A549 (cell line): ENCODE results near the gene KCNAB1. TPM values are rescaled to one million over a fixed set of nuclear protein-coding genes. Genes with fewer than 3 reads are reported as not detected.

Experiments
- ATAC-seq, 2 experiments: fragments of 200-7000 bp in 1 of 2; fragments of >200 bp in 1 of 2; cut with Nextera tagmentation in 1 of 2; cut with Tn5 transposase in 1 of 2; 3 replicates each; pipeline versions ENCODE4 v1.8.0 to v1.9.1; 2018 to 2020; ENCODE audit warnings: mild to moderate bottlenecking in 1 of 2, moderate library complexity in 1 of 2
- CTCF ChIA-PET: fragments of 300-600 bp; sonication (Branson Sonifier 250); formaldehyde crosslinking; extraction: SDS; loops from one replicate; lab custom pipeline; 2021; ENCODE audit warnings: antibody characterized with exemption, inconsistent platforms; lab: Yijun Ruan, JAX
- POLR2A ChIA-PET: fragments of 350-600 bp; formaldehyde crosslinking; extraction: SDS; loops from one replicate; lab custom pipeline; 2021; ENCODE audit warnings: antibody characterized with exemption, inconsistent platforms; lab: Yijun Ruan, JAX
- DNase-seq, 2 experiments: peaks; one replicate each; pipeline versions ENCODE4 v3.0.0 to v3.0.0-alpha.2; 2011 to 2016; ENCODE audit warnings: low read depth in 1 of 2, low spot score in 1 of 2
- FAIRE-seq: peaks from 2 replicates; lab custom pipeline; 2011; peaks lifted over from hg19 to GRCh38; lab: Jason Lieb, UNC
- H3K27ac ChIP-seq, 2 experiments: fragments of >200 bp; sonication (Bioruptor Twin); formaldehyde crosslinking; 3 replicates each; pipeline ENCODE4 v1.5.1; 2016 to 2017
- H3K4me1 ChIP-seq: fragments of >200 bp; sonication (Bioruptor Twin); formaldehyde crosslinking; 3 replicates; pipeline ENCODE4 v1.6.1; 2016
- H3K4me2 ChIP-seq: fragments of >200 bp; sonication (Bioruptor Twin); formaldehyde crosslinking; 3 replicates; pipeline ENCODE4 v1.6.1; 2016
- H3K4me3 ChIP-seq: fragments of >200 bp; sonication (Bioruptor Twin); formaldehyde crosslinking; 3 replicates; pipeline ENCODE4 v1.5.1; 2016
- H3K9me3 ChIP-seq: fragments of >200 bp; sonication (Bioruptor Twin); formaldehyde crosslinking; 3 replicates; pipeline ENCODE4 v1.6.1; 2016
- BCL3 ChIP-seq: fragments of >200 bp; sonication (Bioruptor Twin); formaldehyde crosslinking; IDR thresholded peaks from 3 replicates; pipeline ENCODE4 v1.6.1; 2016
- BHLHE40 ChIP-seq: IDR thresholded peaks from 2 replicates; pipeline ENCODE4 v1.6.1; 2012; ENCODE audit warnings: low read depth, low read length, inconsistent platforms
- CBX2 ChIP-seq: fragments of 200-600 bp; sonication (generic); IDR thresholded peaks from 2 replicates; pipeline ENCODE4 v1.6.1; 2016; ENCODE audit warnings: low read depth, mild to moderate bottlenecking, borderline replicate concordance
- CBX8 ChIP-seq: fragments of 200-600 bp; sonication (generic); IDR thresholded peaks from 2 replicates; pipeline ENCODE4 v1.6.1; 2016
- CHD2 ChIP-seq: fragments of 150-350 bp; IDR thresholded peaks from 2 replicates; pipeline ENCODE4 v1.6.1; 2014; ENCODE audit warnings: low read length; ENCODE audit not compliant: partially characterized antibody
- CHD4 ChIP-seq: fragments of 200-600 bp; sonication (generic); IDR thresholded peaks from 2 replicates; pipeline ENCODE4 v1.6.1; 2016; ENCODE audit warnings: antibody characterized with exemption, mild to moderate bottlenecking, borderline replicate concordance
- ELK1 ChIP-seq: fragments of 150-350 bp; IDR thresholded peaks from 2 replicates; pipeline ENCODE4 v1.6.1; 2014; ENCODE audit warnings: low read depth, mild to moderate bottlenecking, low read length
- EP300 ChIP-seq, 2 experiments: fragments of >200 bp; sonication (Bioruptor Twin); formaldehyde crosslinking; IDR thresholded peaks; 2 replicates in 1 of 2; 3 replicates in 1 of 2; pipeline ENCODE4 v1.6.1; 2016 to 2017
- ESRRA ChIP-seq: fragments of 150-350 bp; IDR thresholded peaks from 2 replicates; pipeline ENCODE4 v1.6.1; 2014; ENCODE audit warnings: mild to moderate bottlenecking, low read length, borderline replicate concordance
- FOSB ChIP-seq: fragments of 250-450 bp; sonication (Bioruptor Pico); IDR thresholded peaks from 2 replicates; pipeline ENCODE4 v1.5.0; 2020; ENCODE audit warnings: mild to moderate bottlenecking, moderate library complexity
- FOXS1 ChIP-seq: fragments of 250-450 bp; sonication (Bioruptor Pico); IDR thresholded peaks from 2 replicates; pipeline ENCODE4 v1.5.0; 2020; ENCODE audit warnings: mild to moderate bottlenecking, moderate library complexity
- GATA3 ChIP-seq: IDR thresholded peaks from 2 replicates; pipeline ENCODE4 v1.6.1; 2012; ENCODE audit warnings: borderline replicate concordance
- HES2 ChIP-seq: fragments of >200 bp; sonication (Bioruptor Twin); formaldehyde crosslinking; IDR thresholded peaks from 2 replicates; pipeline ENCODE4 v1.6.1; 2016
- HOXB13 ChIP-seq: fragments of 250-450 bp; sonication (Bioruptor Pico); IDR thresholded peaks from 2 replicates; pipeline ENCODE4 v1.5.0; 2020; ENCODE audit warnings: low read depth, mild to moderate bottlenecking, moderate library complexity
- HOXB5 ChIP-seq: fragments of 250-450 bp; sonication (Bioruptor Pico); IDR thresholded peaks from 2 replicates; pipeline ENCODE4 v1.5.0; 2020; ENCODE audit warnings: mild to moderate bottlenecking, moderate library complexity
- JUN ChIP-seq, 2 experiments: fragments of >200 bp; sonication (Bioruptor Twin); formaldehyde crosslinking; IDR thresholded peaks; 2 replicates in 1 of 2; 3 replicates in 1 of 2; pipeline ENCODE4 v1.6.1; 2016 to 2017
- MAX ChIP-seq: IDR thresholded peaks from 2 replicates; pipeline ENCODE4 v1.6.1; 2012
- MAZ ChIP-seq: fragments of 150-350 bp; IDR thresholded peaks from 2 replicates; pipeline ENCODE4 v1.6.1; 2014; ENCODE audit warnings: antibody characterized with exemption, low read depth, low read length, borderline replicate concordance
- NFE2L2 ChIP-seq: fragments of 150-350 bp; conservative IDR thresholded peaks from 2 replicates; pipeline ENCODE4 v1.6.1; 2014; ENCODE audit warnings: low read length
- NPAS2 ChIP-seq: fragments of 250-450 bp; sonication (Bioruptor Pico); IDR thresholded peaks from 2 replicates; pipeline ENCODE4 v1.8.0; 2022; ENCODE audit warnings: mild to moderate bottlenecking, moderate library complexity, borderline replicate concordance
- NR3C1 ChIP-seq: fragments of >200 bp; sonication (Bioruptor Twin); formaldehyde crosslinking; IDR thresholded peaks from 3 replicates; pipeline ENCODE4 v1.6.1; 2017
- POLR2A ChIP-seq: IDR thresholded peaks from 2 replicates; pipeline ENCODE4 v1.6.1; 2012; ENCODE audit warnings: mild to moderate bottlenecking, low read length
- POLR2AphosphoS2 ChIP-seq: conservative IDR thresholded peaks from 2 replicates; pipeline ENCODE4 v1.6.1; 2012; ENCODE audit warnings: low read length, improper control_type of control experiment, inconsistent platforms
- RAD21 ChIP-seq, 2 experiments: fragments of >200 bp in 1 of 2; sonication (Bioruptor Twin) in 1 of 2; formaldehyde crosslinking in 1 of 2; IDR thresholded peaks in 1 of 2; conservative IDR thresholded peaks in 1 of 2; 2 replicates in 1 of 2; 3 replicates in 1 of 2; pipeline ENCODE4 v1.6.1; 2012 to 2018; ENCODE audit warnings: inconsistent platforms in 1 of 2
- RNF2 ChIP-seq: fragments of 200-600 bp; sonication (generic); IDR thresholded peaks from 2 replicates; pipeline ENCODE4 v1.6.1; 2016; ENCODE audit warnings: low read depth, mild to moderate bottlenecking, antibody characterized with exemption, moderate library complexity, borderline replicate concordance
- SMC3 ChIP-seq: fragments of >200 bp; sonication (Bioruptor Twin); formaldehyde crosslinking; IDR thresholded peaks from 3 replicates; pipeline ENCODE4 v1.6.1; 2018; ENCODE audit warnings: inconsistent platforms
- SREBF2 ChIP-seq: fragments of 450-650 bp; IDR thresholded peaks from 2 replicates; pipeline ENCODE4 v1.6.1; 2014; ENCODE audit warnings: mild to moderate bottlenecking, moderate library complexity
- TFCP2L1 ChIP-seq: fragments of 250-450 bp; sonication (Bioruptor Pico); IDR thresholded peaks from 2 replicates; pipeline ENCODE4 v1.5.0; 2021; ENCODE audit warnings: mild to moderate bottlenecking
- TP53 ChIP-seq: fragments of 250-450 bp; sonication (Bioruptor Pico); IDR thresholded peaks from 2 replicates; pipeline ENCODE4 v1.5.0; 2021; ENCODE audit warnings: mild to moderate bottlenecking, moderate library complexity
- USF2 ChIP-seq: fragments of 450-650 bp; IDR thresholded peaks from 2 replicates; pipeline ENCODE4 v1.6.1; 2014; ENCODE audit warnings: antibody characterized with exemption
- ZFP36 ChIP-seq: fragments of 450-650 bp; IDR thresholded peaks from 2 replicates; pipeline ENCODE4 v1.6.1; 2014; ENCODE audit warnings: borderline replicate concordance; ENCODE audit not compliant: partially characterized antibody
- ZSCAN20 ChIP-seq: fragments of 250-450 bp; sonication (Bioruptor Pico); IDR thresholded peaks from 2 replicates; pipeline ENCODE4 v1.8.0; 2022; ENCODE audit warnings: mild to moderate bottlenecking, moderate library complexity
- WGBS: methylation state at CpG from one replicate; pipeline ENCODE4 v1.1.6; 2017; ENCODE audit errors: missing lambda C conversion rate; 5-methylcytosine and 5-hydroxymethylcytosine counted together
- polyA plus RNA-seq, 4 experiments: library from polyadenylated mRNA; depleted of rRNA in 3 of 4; stranded (reverse); fragments of >200 nt; fragmentation: RNase III in 1 of 4; extraction: RNeasy Plus Mini Kit Qiagen cat#74134 plus additional on column Dnase treatment in 1 of 4; gene quantifications; 2 replicates in 3 of 4; 3 replicates in 1 of 4; pipeline ENCODE4 v1.2.3, GENCODE V29; 2011 to 2017

Gene KCNAB1
- polyA plus RNA-seq, 2 of the 4 experiments (the other 2 are of a cell fraction), result not detected

GRCh38 chr3:156233876-156234275 lies 113.5 kb downstream of the KCNAB1 start:
- DNase-seq, result no peak
- H3K9me3 ChIP-seq, result no peaks in the 10 kb centered on the region
- ChIA-PET CTCF (no interaction called here), POLR2A (no interaction called here)
- 31% methylated on average over 2 of the region's 2 CpGs for WGBS
- no peak for ATAC-seq
- no peak overlapping the region for H3K4me2 ChIP-seq
- TF ChIP-seq CHD2 (no peak), NR3C1 (no peak), HOXB13 (CRISPR knock-in tag) (no peak), GATA3 (no peak), BHLHE40 (no peak), ELK1 (no peak), TP53 (CRISPR knock-in tag) (no peak), POLR2AphosphoS2 (no peak), NFE2L2 (no peak), HES2 (no peak), USF2 (no peak), SREBF2 (no peak), CBX8 (no peak), FOSB (no peak)
- FAIRE-seq, result no peak
- H3K4me1 ChIP-seq, result no peaks in the 10 kb centered on the region
- H3K4me3 ChIP-seq, result no peak overlapping the region
- no peak overlapping the region for H3K27ac ChIP-seq

GRCh38 chr3:156236556-156237260 lies 116.3 kb downstream of the KCNAB1 start:
- POLR2A ChIA-PET, result no interaction called here
- H3K4me2 ChIP-seq, result no peak overlapping the region
- no peak for FAIRE-seq
- WGBS, result 20% methylated on average over 3 of the region's 3 CpGs
- H3K27ac ChIP-seq, result no peak overlapping the region
- no peak for ATAC-seq
- no peaks in the 10 kb centered on the region for H3K4me1 ChIP-seq
- TF ChIP-seq ZFP36 (no peak), ESRRA (no peak), NPAS2 (no peak), BHLHE40 (no peak), MAX (no peak), ZSCAN20 (no peak), FOXS1 (no peak), SREBF2 (no peak), TFCP2L1 (CRISPR knock-in tag) (no peak), MAZ (no peak), JUN (IDR thresholded peaks at IDR 0.05) (no peak)
- TF ChIP-seq, all 56 proteins: peak for 0
- no peaks in the 10 kb centered on the region for H3K9me3 ChIP-seq
- CTCF ChIA-PET, result interaction anchor here (0.6 kb wide), 1 partner anchor 806 kb away, joined by 4 read pairs; no protein-coding TSS in a partner anchor
- no peak for DNase-seq
- H3K4me3 ChIP-seq, result no peak overlapping the region

- Histone ChIP-seq H3K4me1 (no peaks in the 10 kb centered on the region), H3K4me2 (no peak overlapping the region), H3K27ac (no peak overlapping the region), H3K4me3 (no peak overlapping the region), H3K9me3 (no peaks in the 10 kb centered on the region)
- ChIA-PET CTCF (interaction anchor here (1.5 kb wide), 1 partner anchor 14 kb away, joined by 3 read pairs; no protein-coding TSS in a partner anchor), POLR2A (no interaction called here)
- no peak for FAIRE-seq
- no peak for DNase-seq
- TF ChIP-seq MAX (no peak), CHD4 (no peak), TFCP2L1 (CRISPR knock-in tag) (no peak), SMC3 (no peak), RNF2 (no peak), NFE2L2 (no peak), HOXB5 (CRISPR knock-in tag) (no peak), MAZ (no peak), CHD2 (no peak), GATA3 (no peak), BCL3 (no peak), CBX2 (no peak), BHLHE40 (no peak), RAD21 (conservative IDR thresholded peaks at IDR 0.05 in 1 of 2, IDR thresholded peaks at IDR 0.05 in 1 of 2) (no peak), NPAS2 (no peak), POLR2A (no peak), EP300 (IDR thresholded peaks at IDR 0.05) (no peak)
- WGBS, result 52% methylated on average over 5 of the region's 5 CpGs
- ATAC-seq, result no peak
Measured at GRCh38 chr3:156240642-156241041, 120.3 kb downstream of the KCNAB1 start.
